GM23338 (cell line): ENCODE measurements around the gene ALDH1A2. TPM values are rescaled to one million over a fixed set of nuclear protein-coding genes. Genes with fewer than 3 reads are reported as not detected.

ENCODE experiments used
- ATAC-seq: fragments of 200-7000 bp; cut with Tn5 transposase; 3 replicates; pipeline ENCODE4 v1.9.1; 2020
- DNase-seq: peaks from one replicate; pipeline ENCODE4 v3.0.0-alpha.2; 2015; ENCODE audit warnings: low spot score
- H2AFZ ChIP-seq: fragments of 200-600 bp; sonication (generic); 2 replicates; pipeline ENCODE4 v1.8.0; 2016; ENCODE audit warnings: antibody characterized with exemption, mild to moderate bottlenecking, moderate library complexity
- H3F3A ChIP-seq: fragments of 200-600 bp; sonication (generic); replicated peaks from 2 replicates; pipeline ENCODE4 v1.8.0; 2017; ENCODE audit warnings: antibody characterized with exemption, mixed run types, low read depth
- H3K27ac ChIP-seq: fragments of 200-600 bp; sonication (generic); 2 replicates; pipeline ENCODE4 v1.6.1; 2016; ENCODE audit warnings: low read depth
- H3K27me3 ChIP-seq: fragments of 200-600 bp; sonication (generic); 2 replicates; pipeline ENCODE4 v1.8.0; 2016; ENCODE audit warnings: mild to moderate bottlenecking, mixed run types, moderate library complexity; ENCODE audit not compliant: insufficient read depth
- H3K36me3 ChIP-seq: fragments of 200-600 bp; sonication (generic); 2 replicates; pipeline ENCODE4 v1.8.0; 2016; ENCODE audit warnings: mild to moderate bottlenecking; ENCODE audit not compliant: insufficient read depth
- H3K4me1 ChIP-seq: fragments of 200-600 bp; sonication (generic); 2 replicates; pipeline ENCODE4 v1.8.0; 2016; ENCODE audit warnings: mild to moderate bottlenecking, moderate library complexity; ENCODE audit not compliant: insufficient read depth
- H3K4me2 ChIP-seq: fragments of 200-600 bp; sonication (generic); 2 replicates; pipeline ENCODE4 v1.7.1; 2017; ENCODE audit warnings: mixed run types
- H3K4me3 ChIP-seq: fragments of 200-600 bp; sonication (generic); 2 replicates; pipeline ENCODE4 v1.6.1; 2016; ENCODE audit warnings: mixed run types
- H3K79me2 ChIP-seq: fragments of 200-600 bp; sonication (generic); replicated peaks from 2 replicates; pipeline ENCODE4 v1.8.0; 2017; ENCODE audit warnings: mild to moderate bottlenecking; ENCODE audit not compliant: insufficient read depth
- H3K9me2 ChIP-seq: fragments of 200-600 bp; sonication (generic); 2 replicates; pipeline ENCODE4 v1.8.0; 2017; ENCODE audit not compliant: insufficient read depth
- H4K20me1 ChIP-seq: fragments of 200-600 bp; sonication (generic); replicated peaks from 2 replicates; pipeline ENCODE4 v1.8.0; 2017; ENCODE audit warnings: mild to moderate bottlenecking; ENCODE audit not compliant: insufficient read depth
- H3K27ac Mint-ChIP-seq: 2 replicates; pipeline ENCODE4 v1.8.0; 2020; ENCODE audit warnings: inconsistent platforms, mild to moderate bottlenecking, moderate library complexity, mixed read lengths
- H3K27me3 Mint-ChIP-seq: 3 replicates; pipeline ENCODE4 v1.8.0; 2022; ENCODE audit warnings: low read depth, mild to moderate bottlenecking, moderate library complexity, mixed read lengths, inconsistent platforms; ENCODE audit not compliant: insufficient read depth, poor library complexity
- H3K36me3 Mint-ChIP-seq: 3 replicates; pipeline ENCODE4 v1.8.0; 2021; ENCODE audit warnings: low read depth, mild to moderate bottlenecking, inconsistent platforms, moderate library complexity, mixed read lengths
- H3K4me1 Mint-ChIP-seq: 3 replicates; pipeline ENCODE4 v1.8.0; 2020; ENCODE audit warnings: mild to moderate bottlenecking, inconsistent platforms, mixed read lengths
- H3K4me3 Mint-ChIP-seq: 3 replicates; pipeline ENCODE4 v1.8.0; 2021; ENCODE audit warnings: moderate library complexity, mild to moderate bottlenecking, inconsistent platforms, mixed read lengths
- H3K9me3 Mint-ChIP-seq: 3 replicates; pipeline ENCODE4 v1.8.0; 2020; ENCODE audit warnings: moderate library complexity, mild to moderate bottlenecking, inconsistent platforms, mixed read lengths
- CREB1 ChIP-seq: fragments of 250-450 bp; sonication (Bioruptor Pico); IDR thresholded peaks from 2 replicates; pipeline ENCODE4 v1.5.0; 2020; ENCODE audit warnings: low read depth, mild to moderate bottlenecking, moderate library complexity
- CTCF ChIP-seq, 2 experiments: fragments of 200-600 bp in 1 of 2; sonication (generic) in 1 of 2; conservative IDR thresholded peaks; 2 replicates each; pipeline versions ENCODE4 v1.5.1 to v1.6.1; 2016 to 2017; ENCODE audit warnings: antibody characterized with exemption in 2 of 2, low read depth in 2 of 2, mild to moderate bottlenecking in 2 of 2, moderate library complexity in 1 of 2
- ETS1 ChIP-seq: IDR thresholded peaks from 2 replicates; pipeline ENCODE4 v1.6.1; 2016; ENCODE audit warnings: antibody characterized with exemption
- JUNB ChIP-seq: IDR thresholded peaks from one replicate; pipeline ENCODE4 v1.6.1; 2016; ENCODE audit warnings: antibody characterized with exemption; ENCODE audit not compliant: unreplicated experiment
- NANOG ChIP-seq: IDR thresholded peaks from 2 replicates; pipeline ENCODE4 v1.6.1; 2016; ENCODE audit warnings: antibody characterized with exemption, borderline replicate concordance
- POLR2AphosphoS5 ChIP-seq: IDR thresholded peaks from 2 replicates; pipeline ENCODE4 v1.6.1; 2016; ENCODE audit warnings: antibody characterized with exemption, low read depth
- REST ChIP-seq: IDR thresholded peaks from one replicate; pipeline ENCODE4 v1.6.1; 2018; ENCODE audit warnings: antibody characterized with exemption; ENCODE audit not compliant: unreplicated experiment
- ZNF114 ChIP-seq: fragments of 250-450 bp; sonication (Bioruptor Pico); IDR thresholded peaks from 2 replicates; pipeline ENCODE4 v1.5.0; 2020; ENCODE audit warnings: mild to moderate bottlenecking, moderate library complexity
- ZNF331 ChIP-seq: fragments of 250-450 bp; sonication (Bioruptor Pico); IDR thresholded peaks from 2 replicates; pipeline ENCODE4 v1.5.0; 2020; ENCODE audit warnings: low read depth, mild to moderate bottlenecking, moderate library complexity
- polyA plus RNA-seq: library from polyadenylated mRNA; unstranded; fragments of >200 nt; fragmentation: Nextera tagmentation; extraction: Ambion mirVana; gene quantifications from 2 replicates; pipeline ENCODE4 v1.2.1, GENCODE V29; 2016
- total RNA-seq: library from RNA; depleted of rRNA; stranded (reverse); fragments of >200 nt; shearing (Covaris generic); gene quantifications from 2 replicates; pipeline ENCODE4 v1.2.3, GENCODE V29; 2014

Gene ALDH1A2
- total and polyA plus RNA-seq, 2 experiments from 2014 or later: 0.80 TPM; not detected in 1

- TF ChIP-seq REST: no peak
- TF ChIP-seq JUNB: no peak
Measured at GRCh38 chr15:57993409-57994145, 71.9 kb downstream of the ALDH1A2 start (continued).

GRCh38 chr15:57992761-57993355 lies 72.7 kb downstream of the ALDH1A2 start:
- H2AFZ ChIP-seq: no peak overlapping the region
- no peaks in the 10 kb centered on the region for H3K27me3 ChIP-seq
- no peaks in the 10 kb centered on the region for H3K27me3 Mint-ChIP-seq
- DNase-seq: no peak
- H3K27ac Mint-ChIP-seq: no peak overlapping the region
- TF ChIP-seq NANOG: no peak
- TF ChIP-seq CTCF (conservative IDR thresholded peaks at IDR 0.05; ENCODE audit: low read depth in 2 of 2): no peak
- no peak for TF ChIP-seq CREB1 (CRISPR knock-in tag)
- no peak for TF ChIP-seq ZNF331 (CRISPR knock-in tag)
- TF ChIP-seq ZNF114 (CRISPR knock-in tag): no peak
- no peak for TF ChIP-seq POLR2AphosphoS5
- no peak for TF ChIP-seq ETS1
- ATAC-seq: no peak
- no peaks in the 10 kb centered on the region for H3K36me3 Mint-ChIP-seq
- no peak overlapping the region for H3K4me2 ChIP-seq
- H3K4me3 ChIP-seq: no peak overlapping the region
- H3K4me1 Mint-ChIP-seq: no peaks in the 10 kb centered on the region
- H3K9me3 Mint-ChIP-seq: no peaks in the 10 kb centered on the region
- H3K27ac ChIP-seq: no peak overlapping the region
- H4K20me1 ChIP-seq: no peaks in the 10 kb centered on the region
- no peaks in the 10 kb centered on the region for H3K79me2 ChIP-seq
- no peaks in the 10 kb centered on the region for H3K36me3 ChIP-seq
- no peaks in the 10 kb centered on the region for H3F3A ChIP-seq
- no peak overlapping the region for H3K4me3 Mint-ChIP-seq
- H3K9me2 ChIP-seq: no peaks in the 10 kb centered on the region
- no peaks in the 10 kb centered on the region for H3K4me1 ChIP-seq
